K562 (cell line): ENCODE data around the gene ZNF12.
A peak's percentile ranks its signal among the peaks of the same experiment; 100 is the strongest.

Experiments used
- CAMTA2 ChIP-seq: fragments of 250-450 bp; sonication (Bioruptor Pico); conservative IDR thresholded peaks from 2 replicates; pipeline ENCODE4 v1.5.1; 2022
- CREB3 ChIP-seq: fragments of 450-650 bp; conservative IDR thresholded peaks from 2 replicates; pipeline ENCODE4 v1.6.1; 2016; ENCODE audit warnings: missing genetic modification characterization, low read depth, mild to moderate bottlenecking, missing compliant biosample characterization, moderate library complexity
- CTCF ChIP-seq, 3 experiments: IDR thresholded peaks in 2 of 3; conservative IDR thresholded peaks in 1 of 3; 2 replicates each; pipeline ENCODE4 v1.5.1; 2011 to 2012; ENCODE audit warnings: low read length in 3 of 3, mild to moderate bottlenecking in 3 of 3, control low read depth in 2 of 3, improper control_type of control experiment in 1 of 3, inconsistent platforms in 1 of 3, low read depth in 1 of 3, mixed read lengths in 1 of 3, moderate library complexity in 1 of 3; ENCODE audit not compliant: insufficient read depth in 2 of 3
- KAT7 ChIP-seq: sonication (generic); formaldehyde crosslinking; IDR thresholded peaks from 2 replicates; pipeline ENCODE4 v1.8.0; 2022; ENCODE audit warnings: missing genetic modification reagents, mild to moderate bottlenecking, borderline replicate concordance
- NR3C1 ChIP-seq: sonication (generic); formaldehyde crosslinking; IDR thresholded peaks from 2 replicates; pipeline ENCODE4 v1.8.1; 2022; ENCODE audit warnings: missing genetic modification reagents
- NR4A1 ChIP-seq, 2 experiments: fragments of 250-450 bp in 1 of 2; fragments of 450-650 bp in 1 of 2; sonication (Bioruptor Pico) in 1 of 2; IDR thresholded peaks; 2 replicates each; pipeline versions ENCODE4 v1.4.0 to v1.6.1; 2016 to 2020; ENCODE audit warnings: mild to moderate bottlenecking in 2 of 2, missing compliant biosample characterization in 1 of 2, missing genetic modification characterization in 1 of 2, moderate library complexity in 1 of 2
- SMARCA4 ChIP-seq: fragments of 450-650 bp; IDR thresholded peaks from 2 replicates; pipeline ENCODE4 v1.6.1; 2016
- TCF15 ChIP-seq: fragments of 250-450 bp; sonication (Bioruptor Pico); IDR thresholded peaks from 2 replicates; pipeline ENCODE4 v1.8.0; 2022; ENCODE audit warnings: moderate library complexity, mild to moderate bottlenecking, inconsistent platforms
- TCF7L2 ChIP-seq: fragments of 150-350 bp; IDR thresholded peaks from 2 replicates; pipeline ENCODE4 v1.6.1; 2016; ENCODE audit warnings: low read depth, mild to moderate bottlenecking, low read length, moderate library complexity
- USF1 ChIP-seq: sonication (generic); formaldehyde crosslinking; IDR thresholded peaks from 2 replicates; pipeline ENCODE4 v1.9.0; 2022; ENCODE audit warnings: mild to moderate bottlenecking, missing genetic modification reagents
- ZNF512 ChIP-seq: IDR thresholded peaks from 2 replicates; pipeline ENCODE4 v1.6.1; 2016; ENCODE audit warnings: missing genetic modification characterization, missing compliant biosample characterization
- ZNF740 ChIP-seq, 3 experiments: fragments of 200-800 bp in 1 of 3; sonication (Bioruptor generic) in 1 of 3; sonication (generic) in 1 of 3; formaldehyde crosslinking in 1 of 3; IDR thresholded peaks; 2 replicates each; pipeline versions ENCODE4 v1.6.1 to v1.8.0; 2016 to 2022; ENCODE audit warnings: mild to moderate bottlenecking in 2 of 3, missing compliant biosample characterization in 2 of 3, missing genetic modification characterization in 2 of 3, missing genetic modification reagents in 1 of 3
- ZZZ3 ChIP-seq: fragments of 450-650 bp; IDR thresholded peaks from 2 replicates; pipeline ENCODE4 v1.6.1; 2016; ENCODE audit warnings: antibody characterized with exemption, mild to moderate bottlenecking, moderate library complexity

GRCh38 chr7:6718124-6718523 is 11.4 kb upstream of the ZNF12 start:
- TF ChIP-seq KAT7 (CRISPR knock-in tag) (no peak), CTCF (IDR thresholded peaks at IDR 0.05 in 2 of 3, conservative IDR thresholded peaks at IDR 0.05 in 1 of 3; ENCODE audit: insufficient read depth in 2 of 3, low read depth in 1 of 3, low read length in 3 of 3) (peak; percentile 40 to 46 (median 43)), NR3C1 (CRISPR knock-in tag) (no peak), ZZZ3 (no peak), TCF15 (CRISPR knock-in tag) (no peak), ZNF512 (tag) (no peak), CAMTA2 (CRISPR knock-in tag) (no peak), CREB3 (no peak), NR4A1 (CRISPR knock-in tag; IDR thresholded peaks at IDR 0.05) (no peak), NR4A1 (tag; IDR thresholded peaks at IDR 0.05) (no peak), TCF7L2 (no peak), USF1 (CRISPR knock-in tag) (no peak), ZNF740 (CRISPR knock-in tag; IDR thresholded peaks at IDR 0.05) (no peak), ZNF740 (tag; IDR thresholded peaks at IDR 0.05) (no peak), SMARCA4 (no peak)
